Stimulated activated CD8-positive, alpha-beta memory T cell treated with anti-CD3 and anti-CD28 coated beads, Interleukin-12 subunit alpha, Interleukin-12 subunit beta, amount 100 ng/mL, for 24 hours (primary cell): ENCODE results near the gene ADARB2.

Source experiments
- DNase-seq: peaks from one replicate; pipeline ENCODE4 v3.0.0-alpha.2; 2020; ENCODE audit errors: extremely low read depth

ADARB2 gene

DNA sequence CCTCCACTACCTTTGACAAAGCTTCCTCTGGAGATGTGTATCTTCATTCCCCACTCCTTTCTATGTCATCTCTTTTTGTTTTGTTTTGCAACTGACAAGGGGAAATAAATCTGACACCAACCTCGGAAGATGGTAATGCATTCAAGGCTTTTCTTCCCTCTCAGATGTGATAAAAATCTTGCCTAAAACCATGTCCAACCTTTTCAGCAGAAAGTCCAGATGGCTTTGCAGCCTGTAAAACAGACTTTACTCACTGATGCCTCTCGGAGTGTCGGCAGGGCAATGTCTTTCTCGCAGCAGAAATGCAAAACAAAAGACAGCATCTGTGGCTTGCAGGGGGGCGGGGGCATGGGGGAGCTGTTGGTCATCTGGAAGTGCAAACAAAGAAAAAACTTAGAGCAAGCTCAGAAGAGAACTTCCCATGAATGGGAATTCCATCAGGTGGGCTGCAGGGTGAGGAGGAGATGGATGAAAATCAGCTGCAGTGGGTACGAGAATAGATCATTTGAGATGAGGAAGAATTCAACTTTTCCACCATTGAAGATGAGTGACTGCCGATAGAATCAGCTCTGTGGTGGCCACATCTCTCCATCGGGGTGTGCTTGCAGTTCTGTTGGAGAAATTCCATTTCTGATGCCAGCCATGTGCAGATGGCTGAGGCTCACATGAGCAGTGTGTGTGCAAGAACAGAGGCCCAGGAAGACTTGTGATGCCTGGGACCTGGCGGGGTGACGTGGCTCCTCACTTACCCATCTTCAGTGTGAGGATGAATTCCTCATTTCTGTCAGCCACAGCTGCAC lies 443.5 kb downstream of the ADARB2 start:
- DNase-seq, result no peak

DNA sequence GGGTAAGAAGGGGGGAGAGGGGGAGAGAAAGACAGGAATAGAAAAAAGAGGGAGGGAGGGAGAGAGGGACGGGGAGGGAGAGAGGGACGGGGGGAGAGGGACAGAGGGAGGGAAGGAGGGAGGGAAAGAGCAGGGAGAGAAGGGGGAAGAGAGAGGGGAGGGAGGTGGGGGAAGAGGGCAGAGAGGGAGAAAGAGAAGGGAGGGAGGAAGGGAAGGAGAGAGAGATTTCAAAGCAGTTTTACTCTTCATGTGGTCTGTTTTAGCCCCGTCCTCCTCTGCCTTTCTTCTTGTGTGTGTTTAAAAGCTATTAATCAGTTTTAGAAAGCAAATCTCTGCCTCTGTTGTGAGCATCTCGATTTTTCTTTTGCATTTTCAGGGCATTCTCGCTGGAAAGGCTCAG lies 444.2 kb downstream of the ADARB2 start:
- DNase-seq, result no peak

DNA sequence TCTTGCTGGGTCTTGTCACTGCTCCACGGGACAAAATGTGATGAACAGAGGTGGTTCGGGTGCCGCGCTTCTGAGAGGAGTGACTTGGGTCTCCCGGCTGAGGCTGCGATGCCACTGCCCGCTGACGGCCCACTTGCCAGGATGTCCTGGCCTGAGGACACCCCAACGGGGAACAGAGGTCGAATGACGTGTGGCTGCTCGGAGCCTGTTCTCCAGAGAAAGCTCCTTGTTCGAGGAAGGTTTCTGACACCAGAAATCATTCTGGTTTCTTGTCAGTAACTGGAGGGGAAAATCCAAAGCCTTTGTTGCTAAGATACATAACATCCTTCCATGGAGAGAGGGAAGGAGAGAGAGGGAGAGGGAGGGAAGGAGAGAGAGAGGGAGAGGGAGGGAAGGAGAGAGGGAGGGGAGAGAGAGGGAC lies 444.7 kb downstream of the ADARB2 start:
- no peak for DNase-seq

DNA sequence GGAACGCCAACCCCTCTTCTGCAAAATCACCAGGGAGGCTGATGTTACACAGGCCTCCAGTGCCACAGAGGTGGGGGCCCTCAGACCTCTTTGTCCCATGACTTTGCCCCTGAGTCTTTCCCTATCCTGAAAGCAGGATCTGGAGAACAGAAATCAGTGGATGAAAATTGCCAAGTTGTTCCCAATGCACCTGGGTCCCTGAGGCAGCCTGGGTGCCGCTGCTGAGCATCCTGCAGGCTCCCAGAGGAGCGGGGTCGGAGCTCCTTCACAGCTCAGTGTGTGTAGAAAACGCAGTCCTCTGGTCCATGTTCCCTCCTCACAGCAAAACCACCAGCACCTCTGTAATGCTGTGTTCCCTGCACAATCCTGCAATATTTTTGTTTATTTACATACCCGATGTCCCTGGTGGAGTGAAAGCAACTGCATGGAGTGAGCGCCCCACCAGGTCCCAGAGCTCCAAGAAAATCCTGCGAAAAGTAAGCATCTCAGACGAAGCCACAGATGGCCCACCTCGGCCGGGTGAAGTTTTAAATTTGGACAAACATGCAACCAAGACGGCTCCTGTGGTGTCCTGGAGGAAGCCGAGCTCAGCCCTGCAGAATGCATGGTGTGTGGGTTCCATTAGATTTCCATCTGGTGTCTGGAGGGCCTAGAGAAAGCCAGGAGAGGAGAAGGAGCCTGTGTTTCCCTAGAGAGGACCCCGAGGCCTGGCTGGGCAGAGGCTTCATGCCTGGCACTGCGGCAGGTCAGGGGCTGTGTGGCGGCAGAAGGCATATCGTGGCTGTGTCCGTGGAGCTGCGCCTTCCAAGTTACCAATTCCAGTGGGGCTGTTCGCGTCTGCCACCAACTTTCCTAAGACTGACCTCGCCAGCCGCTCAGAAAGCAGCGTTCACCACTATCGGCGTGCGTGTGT lies 445.9 kb downstream of the ADARB2 start:
- DNase-seq, result no peak

DNA sequence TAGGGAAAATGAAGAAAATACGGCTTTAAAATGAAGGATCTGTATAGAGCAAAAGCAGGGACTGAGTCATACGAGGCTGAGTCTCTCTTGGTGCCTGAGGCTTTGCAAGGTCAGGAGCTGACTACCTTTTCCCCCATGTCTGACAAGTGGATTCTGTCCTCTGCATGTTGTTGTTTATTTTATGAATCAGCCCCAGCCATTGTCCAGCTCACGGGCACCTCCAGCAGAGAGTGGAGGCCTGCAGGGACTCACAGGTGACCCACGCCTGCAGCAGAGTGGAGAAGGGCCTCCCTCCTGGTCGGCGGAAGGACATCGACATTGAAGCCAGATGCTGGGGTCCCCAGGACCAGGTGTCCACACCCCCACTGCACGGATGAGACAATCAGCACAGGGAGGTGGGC lies 447.3 kb downstream of the ADARB2 start:
- no peak for DNase-seq

DNA sequence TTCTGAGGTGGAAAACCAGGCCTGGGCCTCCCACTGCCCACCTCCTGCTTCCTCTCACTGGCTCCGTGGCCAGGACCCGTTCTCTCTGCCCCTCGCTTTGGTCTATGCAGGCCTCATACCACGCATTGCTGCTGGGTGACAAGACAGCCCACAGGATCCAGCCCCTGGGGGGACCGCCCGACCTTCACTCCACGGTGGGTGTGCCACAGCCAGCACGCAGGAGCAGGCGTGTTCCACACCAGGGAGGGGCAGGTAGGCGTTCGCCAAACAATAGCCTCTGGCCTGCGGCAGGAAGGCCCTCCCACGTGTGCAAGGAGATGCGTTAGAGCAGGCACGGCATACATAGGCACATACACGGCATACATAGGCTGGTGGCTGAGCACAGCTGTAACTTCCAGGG lies 447.7 kb downstream of the ADARB2 start:
- no peak for DNase-seq

DNA sequence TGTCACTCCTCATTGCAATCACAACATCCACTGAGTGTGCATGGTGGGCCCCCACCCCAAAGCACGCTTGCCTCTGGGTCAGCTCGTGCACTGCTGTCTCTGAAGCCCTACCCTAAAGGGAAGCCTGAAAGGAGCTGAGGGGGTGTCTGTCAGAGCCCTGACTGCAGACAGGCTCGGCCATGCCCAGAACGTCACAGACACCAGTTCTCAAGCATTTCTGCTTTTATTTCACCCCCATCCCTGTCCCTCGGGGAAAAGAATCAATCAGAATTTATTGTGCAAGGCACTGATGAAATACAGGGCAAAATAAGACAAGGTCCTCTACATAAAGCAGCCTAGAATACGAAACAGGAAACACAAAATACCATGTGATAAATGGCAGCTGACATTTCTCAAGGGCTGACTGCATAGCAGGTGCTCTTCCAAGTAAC lies 449.3 kb downstream of the ADARB2 start:
- no peak for DNase-seq

DNA sequence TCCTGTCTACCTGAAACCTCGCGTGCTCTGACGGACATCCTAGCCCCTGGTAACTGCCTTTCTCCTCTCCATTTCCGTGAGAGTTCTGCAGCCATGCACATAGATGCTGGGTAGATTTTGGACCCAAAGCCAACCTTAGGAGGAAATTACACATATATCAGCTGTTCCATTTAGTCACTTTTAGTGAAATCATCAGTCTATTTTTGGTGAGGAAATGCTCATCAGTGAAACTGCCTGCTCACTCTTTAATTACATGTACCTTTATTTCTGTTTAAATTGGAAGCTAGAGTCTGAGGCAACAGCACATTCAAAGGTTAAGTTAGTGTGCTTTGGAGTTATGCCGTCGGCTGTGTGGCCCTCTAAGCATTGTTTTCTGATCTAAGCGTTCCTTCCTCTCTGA lies 449.8 kb downstream of the ADARB2 start:
- no peak for DNase-seq

DNA sequence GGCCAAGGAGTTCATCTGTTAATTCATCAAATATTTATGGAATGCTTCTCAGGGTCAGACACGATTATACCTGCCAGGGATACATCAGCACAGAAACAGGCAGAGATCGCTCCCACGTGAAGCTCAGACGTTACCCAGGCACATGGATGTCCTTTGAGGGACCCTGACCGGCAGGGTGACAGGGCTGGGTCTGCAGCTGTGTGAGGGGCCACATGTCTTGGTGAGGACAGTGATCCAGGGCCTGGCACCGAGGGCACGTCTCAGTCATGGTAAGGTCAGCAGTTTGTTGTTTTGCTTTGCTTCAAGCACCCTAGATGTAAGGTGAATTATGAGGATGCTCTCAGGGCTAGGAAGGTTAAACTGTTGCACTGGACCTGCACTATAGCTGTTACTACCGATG lies 453.2 kb downstream of the ADARB2 start:
- DNase-seq, result no peak

DNA sequence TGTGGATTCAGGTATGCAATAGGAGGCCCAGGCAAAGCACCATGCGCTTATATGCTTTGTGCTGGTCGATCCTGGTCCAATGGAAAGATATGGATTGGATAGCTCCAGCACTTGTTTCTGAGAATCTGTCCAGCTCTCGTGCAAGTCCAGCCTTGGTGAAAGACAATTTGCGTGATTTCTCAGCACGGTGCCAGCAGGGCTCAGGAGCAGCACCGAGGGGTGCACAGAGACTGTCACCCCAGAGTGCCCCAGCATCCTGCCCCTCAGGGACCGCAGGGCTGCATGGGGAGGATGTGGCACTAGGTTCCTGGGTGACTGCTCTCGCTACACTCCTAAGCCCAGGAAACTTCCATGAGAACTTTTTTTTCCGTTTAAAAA lies 455.9 kb downstream of the ADARB2 start:
- DNase-seq, result no peak

DNA sequence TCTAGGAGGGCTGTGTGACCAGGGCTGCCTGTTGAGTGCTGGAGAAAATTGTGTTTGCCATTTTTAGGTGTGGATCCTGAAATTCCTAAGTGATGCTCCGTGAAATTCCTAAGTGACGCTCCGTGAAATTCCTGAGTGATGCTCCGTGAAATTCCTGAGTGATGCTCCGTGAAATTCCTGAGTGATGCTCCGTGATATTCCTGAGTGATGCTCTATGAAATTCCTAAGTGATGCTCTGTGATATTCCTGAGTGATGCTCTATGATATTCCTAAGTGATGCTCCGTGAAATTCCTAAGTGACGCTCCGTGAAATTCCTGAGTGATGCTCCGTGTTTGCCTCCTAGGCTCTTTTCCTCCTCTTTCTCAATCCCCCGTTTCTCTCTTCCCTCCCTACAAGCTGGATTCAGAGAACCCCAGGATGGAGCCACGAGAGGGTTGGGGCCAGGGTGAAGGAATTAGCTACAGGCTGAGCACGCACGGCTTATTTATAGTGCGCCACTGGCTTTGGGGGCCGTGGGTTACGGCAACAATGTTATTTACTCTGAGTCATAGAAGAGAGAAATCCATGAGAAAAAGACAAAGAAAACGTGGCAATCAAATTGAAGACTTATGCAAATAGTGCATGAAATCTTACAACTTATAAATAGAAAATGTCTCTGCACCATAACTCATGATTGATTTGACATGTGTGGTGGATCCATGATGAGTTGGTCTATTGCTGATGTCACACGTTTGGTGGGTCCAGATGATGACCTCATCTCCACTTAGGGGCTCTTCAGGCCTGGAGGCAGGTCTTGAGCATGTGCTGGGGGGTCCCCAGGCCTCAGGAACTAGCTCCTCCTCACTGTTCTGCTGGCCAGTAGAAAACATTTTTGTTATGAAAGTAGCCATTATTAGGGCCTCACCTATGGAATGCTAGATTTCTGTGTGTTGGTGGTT lies 456.6 kb downstream of the ADARB2 start:
- DNase-seq, result no peak

DNA sequence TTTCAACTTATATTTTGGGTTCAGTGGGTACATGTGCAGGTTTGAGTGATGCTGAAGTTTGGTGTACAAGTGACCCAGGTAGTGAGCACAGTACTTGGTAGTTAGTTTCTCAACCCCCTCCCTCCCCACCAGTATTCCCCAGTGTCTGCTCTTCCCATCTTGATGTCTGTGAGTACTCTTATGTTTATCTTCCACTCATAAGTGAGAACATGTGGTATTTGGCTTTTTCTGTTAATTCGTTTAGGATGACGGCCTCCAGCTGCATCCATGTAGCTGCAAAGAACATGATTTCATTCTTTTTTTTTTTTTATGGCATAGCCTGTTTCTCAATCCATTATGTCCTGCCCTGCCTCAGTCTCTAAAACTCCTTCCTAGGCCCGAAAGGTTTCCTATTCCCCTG lies 459.0 kb downstream of the ADARB2 start:
- DNase-seq, result no peak

DNA sequence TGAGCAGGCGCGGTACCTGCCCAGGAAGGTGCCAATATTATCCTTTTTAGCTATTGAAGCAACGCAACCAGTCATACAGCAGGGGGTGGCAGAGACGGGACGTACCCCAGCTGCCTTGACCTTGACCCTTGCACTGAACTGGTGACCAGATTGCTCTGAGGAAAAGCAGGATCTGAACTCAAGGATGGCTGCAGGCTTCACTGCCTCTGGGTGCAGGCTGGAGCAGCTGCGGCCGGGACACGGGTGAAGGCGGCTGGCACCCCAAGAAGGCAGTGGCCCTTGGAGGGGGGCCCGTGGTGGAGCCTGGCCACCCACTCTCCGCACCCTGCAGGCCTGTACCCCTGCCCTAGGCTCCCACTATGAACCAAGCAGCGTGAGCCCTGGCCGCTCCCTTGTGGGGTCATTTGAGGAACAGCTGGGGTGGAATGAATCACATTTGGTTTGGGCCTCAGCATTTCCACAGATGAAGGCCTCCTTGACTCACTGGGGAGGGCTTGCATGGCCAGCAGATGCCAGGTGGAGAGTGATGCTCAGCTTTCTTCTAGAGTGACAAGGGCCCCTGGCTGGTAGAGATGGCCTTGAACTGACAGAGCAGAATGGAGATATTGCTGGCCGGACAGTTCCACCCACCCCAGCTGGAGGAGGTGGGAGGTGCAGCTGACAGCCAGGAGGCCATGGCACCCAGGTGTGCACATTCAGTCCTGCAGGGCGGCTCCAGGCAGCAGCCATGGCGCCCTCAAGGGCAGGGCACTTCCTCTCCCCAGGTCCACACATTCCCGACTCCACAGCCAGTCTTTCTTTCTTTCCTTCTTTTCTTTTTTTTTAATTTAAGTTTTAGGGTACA lies 462.4 kb downstream of the ADARB2 start:
- no peak for DNase-seq

DNA sequence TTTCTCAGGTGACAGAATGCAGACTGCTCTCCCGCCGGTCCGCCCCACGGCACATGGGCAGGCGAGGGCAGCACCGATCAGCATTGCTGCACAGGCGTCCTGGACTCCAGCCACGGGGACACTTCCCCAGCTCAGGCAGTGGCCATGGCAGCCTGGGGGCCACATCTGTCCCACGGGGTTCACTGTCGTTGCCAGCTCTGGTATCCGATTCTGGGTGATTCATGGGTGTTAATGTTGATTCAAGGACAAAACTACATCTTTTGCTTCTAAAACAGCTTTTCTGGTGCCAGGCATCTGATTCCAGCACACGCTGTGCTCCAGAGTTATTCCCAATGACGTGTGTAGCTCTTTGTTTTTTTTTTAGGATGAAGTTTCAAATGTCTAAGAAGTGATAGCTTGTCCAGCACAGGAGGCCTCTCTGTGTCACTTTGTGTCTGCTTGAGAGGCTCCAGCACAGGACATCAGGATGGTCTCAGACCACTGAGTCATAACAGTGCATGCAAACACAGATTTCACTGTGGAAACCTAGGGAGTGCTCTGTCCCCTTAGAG lies 463.1 kb downstream of the ADARB2 start:
- no peak for DNase-seq

DNA sequence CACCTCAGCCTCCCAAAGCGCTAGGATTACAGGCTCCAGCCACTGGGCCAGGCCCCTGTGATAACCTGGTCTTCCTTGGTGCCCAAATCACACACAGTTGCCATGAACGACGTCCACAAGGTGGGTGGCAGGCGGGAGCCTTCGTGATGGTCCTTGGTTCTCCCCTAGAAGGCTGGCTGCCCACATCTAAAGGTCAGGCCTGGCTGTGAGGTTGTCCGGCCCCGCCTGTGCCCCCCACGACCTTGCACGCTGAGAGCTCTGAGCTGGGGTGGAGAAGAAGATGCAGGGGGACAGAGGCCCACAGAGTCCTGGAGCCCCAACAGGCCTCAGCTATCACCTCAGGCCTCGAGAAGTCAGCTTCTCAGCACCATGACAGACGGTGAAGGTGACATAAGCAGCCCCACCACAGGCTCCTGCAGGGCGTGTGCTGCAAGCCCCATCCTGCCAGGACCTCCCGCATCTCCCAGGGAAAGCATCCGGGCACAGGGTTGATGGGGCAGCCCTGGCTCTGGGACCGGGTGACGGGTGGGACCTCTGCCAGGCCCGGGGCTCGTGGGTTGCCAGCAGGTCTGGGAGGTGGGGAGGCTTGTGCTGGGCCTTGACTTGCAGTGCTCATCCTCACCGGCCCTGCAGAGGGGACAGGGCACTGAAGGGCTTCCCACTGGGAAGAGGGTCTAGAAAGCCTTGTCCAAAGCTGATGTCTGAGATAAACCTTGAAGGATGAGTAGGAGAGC lies 463.8 kb downstream of the ADARB2 start:
- no peak for DNase-seq

DNA sequence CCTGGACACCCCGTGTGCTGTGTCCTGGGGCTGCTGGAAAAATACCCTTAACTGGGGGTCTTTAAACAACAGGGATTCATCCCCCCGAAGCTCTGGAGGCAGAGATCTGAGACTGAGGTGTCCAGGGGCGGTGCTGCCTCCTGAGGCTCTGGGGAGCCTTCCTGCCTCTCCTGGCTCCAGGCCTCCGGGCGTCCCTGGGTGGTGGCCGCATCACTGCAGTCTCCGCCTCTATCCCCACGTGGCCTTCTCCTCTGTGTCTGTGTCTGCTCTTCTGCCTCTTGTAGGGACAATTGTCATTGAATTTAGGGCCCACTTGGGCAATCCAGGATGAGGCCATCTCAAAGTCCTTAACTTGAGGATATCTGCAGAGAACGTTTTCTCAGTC lies 464.6 kb downstream of the ADARB2 start:
- DNase-seq, result no peak

DNA sequence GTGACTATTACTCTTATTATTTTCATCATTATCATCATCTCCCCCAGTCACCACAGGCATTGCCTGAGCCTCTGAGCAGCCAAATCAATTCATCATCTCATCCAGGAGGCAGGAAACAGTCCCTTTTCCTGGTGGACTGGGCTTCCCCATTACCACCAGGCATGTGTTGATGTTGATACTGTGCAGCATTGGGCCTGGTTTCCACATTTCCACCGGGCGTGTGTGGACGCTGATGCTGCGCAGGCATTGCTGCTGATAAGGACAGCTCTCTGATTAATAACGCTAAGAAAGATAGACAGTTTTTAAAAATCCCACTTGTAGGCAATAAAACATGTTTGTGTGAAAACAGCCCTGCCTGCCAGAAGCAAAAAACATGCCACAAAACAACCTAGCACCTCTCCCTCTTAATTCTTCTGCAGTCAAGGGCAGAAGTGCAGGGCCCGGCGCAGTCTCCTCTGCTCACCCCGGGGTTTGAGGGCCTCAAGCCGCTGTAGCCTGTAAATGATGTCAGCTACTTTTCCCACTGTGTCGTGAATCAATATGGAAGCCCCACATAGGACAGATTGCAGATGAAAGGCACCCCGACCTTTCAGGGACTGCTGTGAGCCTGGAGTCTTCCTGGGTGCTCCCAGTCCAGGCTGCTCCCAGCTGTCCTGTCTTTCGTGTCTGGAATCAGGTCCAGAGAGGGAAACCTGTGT lies 465.1 kb downstream of the ADARB2 start:
- no peak for DNase-seq

DNA sequence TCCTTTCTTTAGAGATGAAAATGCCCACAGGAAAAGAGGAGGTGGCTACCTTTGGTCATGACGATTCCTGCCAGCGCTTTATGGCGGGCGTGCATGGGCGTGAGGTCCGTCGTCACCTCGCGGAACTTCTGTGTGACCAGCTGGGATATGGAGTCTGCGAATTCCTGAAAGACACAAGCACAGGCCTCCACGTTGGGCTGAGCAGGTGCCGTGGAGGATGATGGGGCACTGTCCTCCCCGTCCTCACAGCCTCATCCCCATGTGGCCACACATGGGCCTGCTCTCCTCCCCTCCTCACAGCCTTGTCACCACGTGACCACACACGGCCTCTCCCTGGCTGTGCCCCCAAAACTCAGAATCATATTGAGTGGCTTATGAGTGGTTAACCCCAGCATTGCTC lies 466.4 kb downstream of the ADARB2 start:
- no peak for DNase-seq

DNA sequence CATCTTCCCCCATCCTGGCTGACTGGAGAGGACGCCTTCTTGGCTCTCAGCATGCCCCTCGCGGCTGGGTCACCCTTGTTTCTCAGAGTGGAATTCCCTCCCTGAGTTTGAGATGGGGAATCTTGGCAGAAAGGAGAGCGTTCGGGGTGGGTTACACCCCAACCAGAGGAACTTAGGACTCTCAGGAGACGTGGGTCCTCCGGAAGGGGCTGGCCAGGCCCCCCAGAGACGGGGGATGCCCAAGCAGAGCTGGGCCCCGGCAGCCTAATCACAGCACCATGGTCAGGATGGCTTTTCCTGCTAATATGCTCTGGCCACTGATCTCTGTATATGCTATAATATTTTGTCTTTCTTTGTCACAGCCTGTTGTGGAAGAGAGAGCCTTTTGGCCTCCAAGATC lies 466.8 kb downstream of the ADARB2 start:
- no peak for DNase-seq
